MM.1S (cell line): ENCODE data around the gene SUPT16H.
A peak's percentile ranks its signal among the peaks of the same experiment; 100 is the strongest.
"Not testable (repeated sequence)": the region's sequence is repeated elsewhere in the genome, so short reads cannot be mapped to it uniquely, and the experiment has no call there.

Experiments
- DNase-seq: peaks from one replicate; pipeline ENCODE4 v3.0.0-alpha.2; 2015
- H2AFZ ChIP-seq: fragments of 300-600 bp; sonication (generic); 2 replicates; pipeline ENCODE4 v1.6.0; 2016; ENCODE audit warnings: antibody characterized with exemption, low read length
- H3F3A ChIP-seq: fragments of 300-600 bp; sonication (generic); 2 replicates; pipeline ENCODE4 v1.6.1; 2016; ENCODE audit warnings: mild to moderate bottlenecking, antibody characterized with exemption, low read length, moderate library complexity, mixed read lengths; ENCODE audit not compliant: insufficient read depth
- H3K27ac ChIP-seq: fragments of 300-600 bp; sonication (generic); 2 replicates; pipeline ENCODE4 v1.5.1; 2016; ENCODE audit warnings: mild to moderate bottlenecking, low read length
- H3K27me3 ChIP-seq: fragments of 300-600 bp; sonication (generic); replicated peaks from 2 replicates; pipeline ENCODE4 v1.6.0; 2016; ENCODE audit warnings: low read length; ENCODE audit not compliant: insufficient read depth
- H3K36me3 ChIP-seq: fragments of 300-600 bp; sonication (generic); replicated peaks from 2 replicates; pipeline ENCODE4 v1.6.1; 2016; ENCODE audit warnings: mild to moderate bottlenecking, low read length, mixed read lengths; ENCODE audit not compliant: insufficient read depth
- H3K4me1 ChIP-seq: fragments of 300-600 bp; sonication (generic); 2 replicates; pipeline ENCODE4 v1.6.1; 2016; ENCODE audit warnings: low read length, mixed read lengths
- H3K4me2 ChIP-seq: fragments of 300-600 bp; sonication (generic); 2 replicates; pipeline ENCODE4 v1.6.0; 2016; ENCODE audit warnings: low read depth, low read length
- H3K4me3 ChIP-seq: fragments of 300-600 bp; sonication (generic); 2 replicates; pipeline ENCODE4 v1.5.1; 2016; ENCODE audit warnings: low read length, mixed read lengths
- H3K79me2 ChIP-seq: fragments of 300-600 bp; sonication (generic); 2 replicates; pipeline ENCODE4 v1.6.1; 2016; ENCODE audit warnings: mixed run types, low read length, mixed read lengths
- H3K9ac ChIP-seq: fragments of 300-600 bp; sonication (generic); 2 replicates; pipeline ENCODE4 v1.6.1; 2016; ENCODE audit warnings: low read length, mixed read lengths
- H3K9me2 ChIP-seq: fragments of 300-600 bp; sonication (generic); replicated peaks from 2 replicates; pipeline ENCODE4 v1.6.1; 2016; ENCODE audit warnings: mild to moderate bottlenecking, low read length, mixed read lengths; ENCODE audit not compliant: insufficient read depth
- H3K9me3 ChIP-seq: fragments of 300-600 bp; sonication (generic); replicated peaks from 2 replicates; pipeline ENCODE4 v1.6.1; 2016; ENCODE audit warnings: mild to moderate bottlenecking, low read length, mixed read lengths; ENCODE audit not compliant: insufficient read depth
- H4K20me1 ChIP-seq: fragments of 300-600 bp; sonication (generic); 2 replicates; pipeline ENCODE4 v1.6.1; 2016; ENCODE audit warnings: mild to moderate bottlenecking, low read length, moderate library complexity, mixed read lengths; ENCODE audit not compliant: insufficient read depth
- EZH2 ChIP-seq: fragments of 300-600 bp; sonication (generic); optimal IDR thresholded peaks from 2 replicates; pipeline ENCODE3; 2017; ENCODE audit warnings: low read depth, mild to moderate bottlenecking, antibody characterized with exemption, low read length, mixed read lengths
- EZH2phosphoT487 ChIP-seq: fragments of 300-600 bp; sonication (generic); IDR thresholded peaks from 2 replicates; pipeline ENCODE4 v1.6.1; 2018; ENCODE audit warnings: antibody characterized with exemption, low read length
- TF ChIP-seq, protein P1 (sequence below): fragments of 300-600 bp; sonication (generic); IDR thresholded peaks from 2 replicates; pipeline ENCODE4 v1.5.1; 2016; ENCODE audit warnings: antibody characterized with exemption, low read length, mixed read lengths

SUPT16H gene

DNA sequence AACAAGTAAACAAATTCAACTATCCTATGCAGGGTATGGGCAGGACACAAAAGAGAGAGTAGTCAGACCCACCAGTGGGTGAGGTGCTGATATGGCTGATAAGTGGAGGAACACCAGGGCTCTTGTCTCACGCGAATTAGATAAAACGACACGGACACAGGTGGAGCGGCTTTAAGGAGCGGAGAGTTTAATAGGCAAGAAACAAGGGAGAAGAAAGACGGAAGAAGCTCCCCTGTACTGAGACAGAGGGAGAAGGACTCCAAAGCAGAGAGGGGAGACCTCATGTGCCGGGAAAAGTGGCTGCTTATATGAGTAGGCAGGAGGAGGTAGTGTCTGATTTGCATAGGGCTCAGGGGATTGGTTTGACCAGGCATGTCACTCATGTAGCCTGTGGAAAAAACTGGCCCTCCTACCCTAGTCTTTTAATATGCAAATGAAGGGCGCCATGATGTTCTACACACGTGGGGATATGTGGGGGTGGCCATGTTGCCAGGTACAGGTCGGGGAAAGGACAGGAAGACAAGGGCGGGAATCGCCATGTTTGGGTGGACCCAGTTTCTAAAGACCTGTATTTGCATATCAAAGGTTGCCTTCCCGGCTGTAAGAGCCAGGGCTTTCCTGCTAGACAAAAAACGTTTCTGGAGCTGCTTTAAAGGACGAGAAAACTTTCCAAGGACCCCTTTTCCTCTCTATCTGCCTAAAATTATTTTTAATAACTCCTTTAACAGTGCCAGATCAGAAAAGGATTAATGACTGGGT, 75.2 kb downstream of the SUPT16H start:
- peak overlapping the region; percentile 61; the same call in 1 of the 2 replicates for H3K9ac ChIP-seq
- no peaks in the 10 kb centered on the region for H3K27me3 ChIP-seq
- H3K4me3 ChIP-seq, result peak overlapping the region; percentile 54
- H4K20me1 ChIP-seq, result no peaks in the 10 kb centered on the region
- peak; percentile 92 for DNase-seq
- no peaks in the 10 kb centered on the region for H3K9me3 ChIP-seq
- no peaks in the 10 kb centered on the region for H3K9me2 ChIP-seq
- H3K79me2 ChIP-seq, result no peaks in the 10 kb centered on the region
- no peaks in the 10 kb centered on the region for H3K36me3 ChIP-seq
- peak overlapping the region; percentile 78 for H2AFZ ChIP-seq
- H3F3A ChIP-seq, result peaks cover 10% of the 10 kb centered on the region
- peak overlapping the region; percentile 84; the same call in 1 of the 2 replicates for H3K27ac ChIP-seq
- peak overlapping the region; percentile 69 for H3K4me2 ChIP-seq
- H3K4me1 ChIP-seq, result peaks cover 7% of the 10 kb centered on the region; the same call in 1 of the 2 replicates
- TF ChIP-seq EZH2phosphoT487 (no peak), EZH2 (no peak)
- TF ChIP-seq, protein P1, sequence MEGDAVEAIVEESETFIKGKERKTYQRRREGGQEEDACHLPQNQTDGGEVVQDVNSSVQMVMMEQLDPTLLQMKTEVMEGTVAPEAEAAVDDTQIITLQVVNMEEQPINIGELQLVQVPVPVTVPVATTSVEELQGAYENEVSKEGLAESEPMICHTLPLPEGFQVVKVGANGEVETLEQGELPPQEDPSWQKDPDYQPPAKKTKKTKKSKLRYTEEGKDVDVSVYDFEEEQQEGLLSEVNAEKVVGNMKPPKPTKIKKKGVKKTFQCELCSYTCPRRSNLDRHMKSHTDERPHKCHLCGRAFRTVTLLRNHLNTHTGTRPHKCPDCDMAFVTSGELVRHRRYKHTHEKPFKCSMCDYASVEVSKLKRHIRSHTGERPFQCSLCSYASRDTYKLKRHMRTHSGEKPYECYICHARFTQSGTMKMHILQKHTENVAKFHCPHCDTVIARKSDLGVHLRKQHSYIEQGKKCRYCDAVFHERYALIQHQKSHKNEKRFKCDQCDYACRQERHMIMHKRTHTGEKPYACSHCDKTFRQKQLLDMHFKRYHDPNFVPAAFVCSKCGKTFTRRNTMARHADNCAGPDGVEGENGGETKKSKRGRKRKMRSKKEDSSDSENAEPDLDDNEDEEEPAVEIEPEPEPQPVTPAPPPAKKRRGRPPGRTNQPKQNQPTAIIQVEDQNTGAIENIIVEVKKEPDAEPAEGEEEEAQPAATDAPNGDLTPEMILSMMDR, result no peak

DNA sequence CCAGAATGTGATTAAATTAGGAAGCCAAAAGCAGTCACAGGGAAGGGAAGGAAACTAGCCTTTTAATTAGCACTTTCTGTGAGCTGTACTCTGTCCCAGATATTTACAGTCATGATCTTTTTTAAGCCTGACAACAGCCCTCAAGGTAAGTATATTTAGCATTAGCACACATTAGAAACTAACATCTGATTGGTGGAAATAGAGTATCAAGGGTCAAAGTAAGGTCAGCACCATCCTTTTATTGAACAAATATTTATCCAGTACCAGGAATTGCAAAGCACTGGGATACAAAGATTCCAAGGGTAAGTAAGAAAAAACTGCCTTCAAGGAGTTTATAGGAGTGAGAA, 75.7 kb downstream of the SUPT16H start:
- Histone ChIP-seq H3K4me2 (peak overlapping the region; percentile 69), H4K20me1 (no peaks in the 10 kb centered on the region), H3K27me3 (no peaks in the 10 kb centered on the region), H3K4me1 (peaks cover 7% of the 10 kb centered on the region; the same call in 1 of the 2 replicates), H3K4me3 (peak overlapping the region; percentile 54), H2AFZ (peak overlapping the region; percentile 51; the same call in 1 of the 2 replicates), H3K9me3 (no peaks in the 10 kb centered on the region), H3F3A (peaks cover 10% of the 10 kb centered on the region), H3K9me2 (no peaks in the 10 kb centered on the region), H3K79me2 (no peaks in the 10 kb centered on the region), H3K27ac (peak overlapping the region; percentile 84; the same call in 1 of the 2 replicates), H3K36me3 (no peaks in the 10 kb centered on the region), H3K9ac (peak overlapping the region; percentile 48; the same call in 1 of the 2 replicates)
- DNase-seq, result peak; percentile 48
- no peak for TF ChIP-seq EZH2phosphoT487
- TF ChIP-seq, protein P1, result no peak
- TF ChIP-seq EZH2, result no peak

DNA sequence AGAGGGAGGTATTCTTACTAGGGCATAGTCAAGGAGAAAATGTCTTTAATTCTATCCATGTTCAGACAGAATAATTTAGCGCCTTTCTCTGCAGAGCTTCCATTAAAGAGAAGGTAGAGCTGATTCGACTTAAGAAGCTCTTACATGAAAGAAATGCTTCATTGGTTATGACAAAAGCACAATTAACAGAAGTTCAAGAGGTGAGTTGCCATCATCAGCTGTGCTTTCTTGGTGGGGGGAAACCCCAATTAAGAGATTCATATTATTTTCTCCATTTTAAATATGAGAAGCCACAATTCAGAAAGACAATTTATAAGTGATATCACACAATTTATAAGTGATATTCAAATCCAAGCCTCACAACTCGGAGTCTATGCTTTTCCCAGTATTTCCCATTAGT, 76.2 kb downstream of the SUPT16H start:
- Histone ChIP-seq H3K4me1 (peaks cover 7% of the 10 kb centered on the region; the same call in 1 of the 2 replicates), H3K9me3 (no peaks in the 10 kb centered on the region), H3K79me2 (no peaks in the 10 kb centered on the region), H2AFZ (no peak overlapping the region), H3K27me3 (no peaks in the 10 kb centered on the region), H3K9me2 (no peaks in the 10 kb centered on the region), H4K20me1 (no peaks in the 10 kb centered on the region), H3F3A (peaks cover 10% of the 10 kb centered on the region), H3K36me3 (no peaks in the 10 kb centered on the region), H3K27ac (peak overlapping the region; percentile 84; the same call in 1 of the 2 replicates), H3K9ac (no peak overlapping the region; the same call in 1 of the 2 replicates), H3K4me3 (peak overlapping the region; percentile 54), H3K4me2 (peak overlapping the region; percentile 69)
- TF ChIP-seq EZH2phosphoT487, result no peak
- TF ChIP-seq, protein P1, result no peak
- no peak for TF ChIP-seq EZH2
- no peak for DNase-seq

DNA sequence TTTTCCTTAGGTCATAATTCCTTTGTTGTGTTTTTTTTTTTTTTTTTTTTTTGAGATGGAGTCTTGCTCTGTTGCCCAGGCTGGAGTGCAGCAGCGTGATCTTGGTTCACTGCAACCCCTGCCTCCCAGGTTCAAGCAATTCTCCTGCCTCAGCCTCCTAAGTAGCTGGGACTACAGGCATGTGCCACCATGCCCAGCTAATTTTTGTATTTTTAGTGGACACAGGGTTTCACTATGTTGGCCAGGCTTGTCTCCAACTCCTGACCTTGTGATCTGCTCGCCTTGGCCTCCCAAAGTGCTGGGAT, 81.0 kb downstream of the SUPT16H start:
- H2AFZ ChIP-seq, H3K4me2 ChIP-seq: not testable (repeated sequence)

More for the DNA sequence above, 81.0 kb downstream of the SUPT16H start:
- H3K27me3 ChIP-seq, H3K9ac ChIP-seq, DNase-seq, H3K4me1 ChIP-seq, H3K79me2 ChIP-seq, H3K9me3 ChIP-seq, H3K9me2 ChIP-seq, H3F3A ChIP-seq, H3K4me3 ChIP-seq, H4K20me1 ChIP-seq, H3K27ac ChIP-seq, H3K36me3 ChIP-seq: not testable (repeated sequence)
